CD8-positive, alpha-beta memory T cell (primary cell): ENCODE data around the gene GINS1. TPM values are rescaled to one million over a fixed set of nuclear protein-coding genes. Genes with fewer than 3 reads are reported as not detected.
A peak's percentile ranks its signal among the peaks of the same experiment; 100 is the strongest.

ENCODE experiments used
- CTCF ChIA-PET: fragments of 350-600 bp; sonication (Branson Sonifier 250); formaldehyde crosslinking; loops from one replicate; lab custom pipeline; 2021; ENCODE audit warnings: antibody characterized with exemption; lab: Charles Lee
- POLR2A ChIA-PET: fragments of 350-600 bp; sonication (Branson Sonifier 250); formaldehyde crosslinking; loops from one replicate; lab custom pipeline; 2021; ENCODE audit warnings: antibody characterized with exemption; lab: Charles Lee
- DNase-seq, 5 donors: peaks; one replicate each; pipeline versions ENCODE4 v3.0.0 to v3.0.0-alpha.2; 2020 to 2022; ENCODE audit warnings: mixed read lengths in 1 of 5
- H3K27ac ChIP-seq: one replicate; pipeline ENCODE4 v1.7.0; 2013; ENCODE audit warnings: low read depth, mild to moderate bottlenecking, low read length, moderate library complexity
- H3K27me3 ChIP-seq: 2 replicates; pipeline ENCODE4 v1.7.0; 2013; ENCODE audit warnings: low read length, mild to moderate bottlenecking; ENCODE audit not compliant: insufficient read depth, poor library complexity, severe bottlenecking
- H3K36me3 ChIP-seq: 2 replicates; pipeline ENCODE4 v1.7.0; 2013; ENCODE audit warnings: mild to moderate bottlenecking, low read length, moderate library complexity; ENCODE audit not compliant: insufficient read depth
- H3K4me1 ChIP-seq: 2 replicates; pipeline ENCODE4 v1.7.0; 2013; ENCODE audit warnings: mild to moderate bottlenecking, low read length, moderate library complexity; ENCODE audit not compliant: insufficient read depth
- H3K4me3 ChIP-seq: 2 replicates; pipeline ENCODE4 v1.7.0; 2013; ENCODE audit warnings: mild to moderate bottlenecking, low read length
- H3K9me3 ChIP-seq: 2 replicates; pipeline ENCODE4 v1.7.0; 2013; ENCODE audit warnings: mild to moderate bottlenecking, low read length
- H3K27ac Mint-ChIP-seq, 8 donors: one replicate each; pipeline ENCODE4 v1.8.0; 2020 to 2021; ENCODE audit warnings: mixed read lengths in 8 of 8, mild to moderate bottlenecking in 6 of 8, inconsistent platforms in 3 of 8, moderate library complexity in 3 of 8
- H3K27me3 Mint-ChIP-seq, 2 donors: one replicate each; pipeline ENCODE4 v1.8.0; 2020 to 2021; ENCODE audit warnings: mixed read lengths in 2 of 2, mild to moderate bottlenecking in 1 of 2, moderate library complexity in 1 of 2
- H3K36me3 Mint-ChIP-seq, 3 donors: one replicate each; pipeline ENCODE4 v1.8.0; 2020 to 2021; ENCODE audit warnings: mixed read lengths in 3 of 3, inconsistent platforms in 1 of 3, mild to moderate bottlenecking in 1 of 3
- H3K4me1 Mint-ChIP-seq, 3 donors: one replicate each; pipeline ENCODE4 v1.8.0; 2020 to 2021; ENCODE audit warnings: mixed read lengths in 3 of 3, inconsistent platforms in 1 of 3, mild to moderate bottlenecking in 1 of 3
- H3K4me3 Mint-ChIP-seq, 7 donors: one replicate each; pipeline ENCODE4 v1.8.0; 2020 to 2021; ENCODE audit warnings: mixed read lengths in 7 of 7, mild to moderate bottlenecking in 6 of 7, moderate library complexity in 4 of 7, inconsistent platforms in 2 of 7
- H3K9me3 Mint-ChIP-seq, 5 donors: one replicate each; pipeline ENCODE4 v1.8.0; 2020 to 2022; ENCODE audit warnings: mixed read lengths in 5 of 5, mild to moderate bottlenecking in 3 of 5, moderate library complexity in 2 of 5, inconsistent platforms in 1 of 5
- polyA plus RNA-seq: library from polyadenylated mRNA; unstranded; fragments of 300-500 nt; fragmentation: Illumina TruSeq; gene quantifications from one replicate; pipeline ENCODE4 v1.2.3, GENCODE V29; 2021
- total RNA-seq, 2 experiments: library from RNA; stranded (reverse); gene quantifications; one replicate each; pipeline ENCODE4 v1.2.3, GENCODE V29; 2021

The GINS1 gene
- total and polyA plus RNA-seq, 3 experiments from 2014 or later, result 0.74 to 31.2 (median 26.0) TPM

DNA sequence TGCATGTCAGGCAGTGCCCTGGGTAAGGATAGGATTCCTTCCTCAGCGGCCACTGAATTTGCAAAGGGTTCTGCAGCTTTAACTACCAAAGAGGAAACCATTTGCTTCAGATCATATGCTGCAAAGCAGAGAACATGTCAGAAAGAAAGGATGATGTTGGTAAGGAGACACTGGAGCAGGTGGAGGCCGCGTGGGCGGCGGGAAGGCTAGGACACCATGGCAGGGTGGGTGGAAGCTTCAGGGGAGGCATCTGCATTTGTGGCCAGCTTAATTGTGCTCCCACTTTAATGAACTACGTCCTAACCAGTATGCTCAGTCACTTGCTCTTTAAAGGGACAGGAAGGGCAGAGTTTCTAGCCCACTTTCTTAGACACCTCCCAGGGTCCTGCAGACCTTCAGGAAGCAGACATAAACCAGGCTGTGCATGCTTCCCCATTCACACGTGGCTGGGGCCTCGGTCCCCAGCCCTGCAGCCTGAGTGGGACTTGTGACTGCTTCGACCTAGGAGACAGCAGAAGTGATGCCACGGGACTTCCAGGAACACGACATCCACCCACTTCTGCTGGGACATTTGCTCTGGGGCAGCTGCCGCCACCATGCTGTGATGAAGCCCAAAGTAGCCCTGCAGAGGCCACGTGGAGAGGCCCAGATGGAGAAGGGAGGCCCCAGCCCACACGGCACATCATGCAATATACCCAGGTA, 76.1 kb downstream of the GINS1 start:
- CTCF ChIA-PET, result no interaction called here
- Histone ChIP-seq H3K36me3 (no peaks in the 10 kb centered on the region), H3K4me1 (peaks cover 25% of the 10 kb centered on the region), H3K27ac (no peak overlapping the region), H3K4me3 (no peak overlapping the region), H3K9me3 (no peaks in the 10 kb centered on the region), H3K27me3 (no peaks in the 10 kb centered on the region)
- Mint-ChIP-seq H3K9me3 (no peaks in the 10 kb centered on the region), H3K27ac (peak overlapping the region in 1 of 8 donors; percentile 70), H3K36me3 (no peaks in the 10 kb centered on the region), H3K4me1 (peaks cover 18 to 29% (median 25%) of the 10 kb centered on the region in 3 donors), H3K4me3 (no peak overlapping the region), H3K27me3 (no peaks in the 10 kb centered on the region)
- DNase-seq, result no peak
- POLR2A ChIA-PET, result no interaction called here

- H3K4me3 ChIP-seq, result no peak overlapping the region
- peaks cover 18 to 29% (median 25%) of the 10 kb centered on the region in 3 donors for H3K4me1 Mint-ChIP-seq
- peak overlapping the region in 4 of 8 donors; percentile 19 to 83 (median 78) for H3K27ac Mint-ChIP-seq
- no peaks in the 10 kb centered on the region for H3K27me3 ChIP-seq
- peak overlapping the region in 4 of 7 donors; percentile 29 to 51 (median 35) for H3K4me3 Mint-ChIP-seq
- H3K27ac ChIP-seq, result no peak overlapping the region
- H3K27me3 Mint-ChIP-seq, result no peaks in the 10 kb centered on the region
- no peaks in the 10 kb centered on the region for H3K36me3 Mint-ChIP-seq
- POLR2A ChIA-PET, result no interaction called here
- H3K9me3 ChIP-seq, result no peaks in the 10 kb centered on the region
- H3K4me1 ChIP-seq, result peaks cover 25% of the 10 kb centered on the region
- no peaks in the 10 kb centered on the region for H3K36me3 ChIP-seq
- DNase-seq, result no peak
- CTCF ChIA-PET, result no interaction called here
- no peaks in the 10 kb centered on the region for H3K9me3 Mint-ChIP-seq
Measured at GRCh38 chr20:25484224-25484846, 76.9 kb downstream of the GINS1 start.

- Mint-ChIP-seq H3K9me3 (no peaks in the 10 kb centered on the region), H3K4me3 (peak overlapping the region; percentile 11 to 51 (median 29)), H3K36me3 (no peaks in the 10 kb centered on the region), H3K27me3 (no peaks in the 10 kb centered on the region), H3K4me1 (peaks cover 18 to 29% (median 25%) of the 10 kb centered on the region in 3 donors), H3K27ac (peak overlapping the region in 5 of 8 donors; percentile 3 to 83 (median 77))
- Histone ChIP-seq H3K9me3 (no peaks in the 10 kb centered on the region), H3K36me3 (no peaks in the 10 kb centered on the region), H3K27ac (no peak overlapping the region), H3K27me3 (no peaks in the 10 kb centered on the region), H3K4me3 (no peak overlapping the region), H3K4me1 (peaks cover 25% of the 10 kb centered on the region)
- ChIA-PET CTCF (no interaction called here), POLR2A (no interaction called here)
- DNase-seq, result no peak
Measured at GRCh38 chr20:25484911-25485511, 77.5 kb downstream of the GINS1 start.

DNA sequence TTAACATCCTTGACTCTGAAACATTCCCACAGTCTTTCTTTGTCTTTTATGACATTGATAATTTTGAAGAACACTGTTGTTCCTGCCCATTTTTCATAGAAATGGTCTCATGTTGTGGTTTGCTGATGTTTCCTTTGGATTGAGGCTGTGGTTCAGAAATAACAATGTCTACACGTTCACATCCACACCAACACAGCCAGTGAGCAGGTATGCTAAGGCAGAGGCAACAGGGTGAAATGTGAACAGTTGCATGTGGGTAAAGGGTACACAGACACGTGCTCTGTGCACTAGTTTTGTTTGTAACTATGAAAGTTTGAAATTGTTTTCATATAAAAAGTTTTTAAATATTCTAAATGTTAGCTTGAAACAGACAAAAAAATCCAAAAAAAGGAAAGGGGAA, 78.4 kb downstream of the GINS1 start:
- peaks cover 25% of the 10 kb centered on the region for H3K4me1 ChIP-seq
- CTCF ChIA-PET, result no interaction called here
- H3K36me3 Mint-ChIP-seq, result no peaks in the 10 kb centered on the region
- no peaks in the 10 kb centered on the region for H3K9me3 ChIP-seq
- H3K4me3 Mint-ChIP-seq, result no peak overlapping the region
- H3K27me3 ChIP-seq, result no peaks in the 10 kb centered on the region
- peaks cover 18 to 29% (median 25%) of the 10 kb centered on the region in 3 donors for H3K4me1 Mint-ChIP-seq
- no peak overlapping the region for H3K27ac ChIP-seq
- POLR2A ChIA-PET, result no interaction called here
- no peak for DNase-seq
- H3K36me3 ChIP-seq, result no peaks in the 10 kb centered on the region
- H3K27me3 Mint-ChIP-seq, result no peaks in the 10 kb centered on the region
- no peak overlapping the region for H3K4me3 ChIP-seq
- no peaks in the 10 kb centered on the region for H3K9me3 Mint-ChIP-seq
- no peak overlapping the region for H3K27ac Mint-ChIP-seq

GRCh38 chr20:25486377-25486776, 78.9 kb downstream of the GINS1 start:
- ChIA-PET CTCF (no interaction called here), POLR2A (no interaction called here)
- H3K4me1 Mint-ChIP-seq, result peaks cover 18 to 29% (median 25%) of the 10 kb centered on the region in 3 donors
- no peaks in the 10 kb centered on the region for H3K27me3 Mint-ChIP-seq
- no peaks in the 10 kb centered on the region for H3K36me3 Mint-ChIP-seq
- Histone ChIP-seq H3K4me1 (peaks cover 25% of the 10 kb centered on the region), H3K27ac (no peak overlapping the region), H3K36me3 (no peaks in the 10 kb centered on the region), H3K4me3 (no peak overlapping the region), H3K9me3 (no peaks in the 10 kb centered on the region), H3K27me3 (no peaks in the 10 kb centered on the region)
- peak overlapping the region in 1 of 7 donors; percentile 67 for H3K4me3 Mint-ChIP-seq
- no peak overlapping the region for H3K27ac Mint-ChIP-seq
- no peak for DNase-seq
- H3K9me3 Mint-ChIP-seq, result no peaks in the 10 kb centered on the region

- H3K36me3 Mint-ChIP-seq, result no peaks in the 10 kb centered on the region
- peaks cover 18 to 29% (median 25%) of the 10 kb centered on the region in 3 donors for H3K4me1 Mint-ChIP-seq
- POLR2A ChIA-PET, result no interaction called here
- no peak overlapping the region for H3K27ac Mint-ChIP-seq
- no peaks in the 10 kb centered on the region for H3K27me3 ChIP-seq
- no peak overlapping the region for H3K27ac ChIP-seq
- no peaks in the 10 kb centered on the region for H3K36me3 ChIP-seq
- H3K9me3 Mint-ChIP-seq, result no peaks in the 10 kb centered on the region
- peaks cover 25% of the 10 kb centered on the region for H3K4me1 ChIP-seq
- no peak overlapping the region for H3K4me3 ChIP-seq
- no peak for DNase-seq
- H3K9me3 ChIP-seq, result no peaks in the 10 kb centered on the region
- H3K27me3 Mint-ChIP-seq, result no peaks in the 10 kb centered on the region
- CTCF ChIA-PET, result no interaction called here
- H3K4me3 Mint-ChIP-seq, result no peak overlapping the region
Measured at GRCh38 chr20:25487306-25487705, 79.8 kb downstream of the GINS1 start.

GRCh38 chr20:25487975-25488374, 80.5 kb downstream of the GINS1 start:
- Histone ChIP-seq H3K36me3 (no peaks in the 10 kb centered on the region), H3K9me3 (no peaks in the 10 kb centered on the region), H3K27ac (no peak overlapping the region), H3K4me1 (peaks cover 25% of the 10 kb centered on the region), H3K4me3 (no peak overlapping the region), H3K27me3 (no peaks in the 10 kb centered on the region)
- H3K9me3 Mint-ChIP-seq, result no peaks in the 10 kb centered on the region
- no peaks in the 10 kb centered on the region for H3K36me3 Mint-ChIP-seq
- peaks cover 18 to 29% (median 25%) of the 10 kb centered on the region in 3 donors for H3K4me1 Mint-ChIP-seq
- no peak overlapping the region for H3K4me3 Mint-ChIP-seq
- H3K27ac Mint-ChIP-seq, result no peak overlapping the region
- CTCF ChIA-PET, result no interaction called here
- no peaks in the 10 kb centered on the region for H3K27me3 Mint-ChIP-seq
- DNase-seq, result no peak
- POLR2A ChIA-PET, result no interaction called here

- CTCF ChIA-PET, result no interaction called here
- H3K27me3 ChIP-seq, result no peaks in the 10 kb centered on the region
- Mint-ChIP-seq H3K9me3 (no peaks in the 10 kb centered on the region), H3K4me1 (peaks cover 17 to 23% (median 21%) of the 10 kb centered on the region in 3 donors), H3K27me3 (no peaks in the 10 kb centered on the region), H3K27ac (no peak overlapping the region), H3K36me3 (no peaks in the 10 kb centered on the region), H3K4me3 (no peak overlapping the region)
- POLR2A ChIA-PET, result no interaction called here
- no peak overlapping the region for H3K27ac ChIP-seq
- peaks cover 22% of the 10 kb centered on the region for H3K4me1 ChIP-seq
- no peak for DNase-seq
- H3K36me3 ChIP-seq, result no peaks in the 10 kb centered on the region
- no peaks in the 10 kb centered on the region for H3K9me3 ChIP-seq
- H3K4me3 ChIP-seq, result no peak overlapping the region
Measured at GRCh38 chr20:25489221-25489871, 81.9 kb downstream of the GINS1 start.
